Erythroblast (primary cell): ENCODE results near the gene PIAS1.
A peak's percentile ranks its signal among the peaks of the same experiment; 100 is the strongest.
"Not testable (repeated sequence)": the region's sequence is repeated elsewhere in the genome, so short reads cannot be mapped to it uniquely, and the experiment has no call there.

ENCODE experiments used
- DNase-seq, 2 experiments: peaks; one replicate each; lab custom pipeline; 2025; lab: John Stamatoyannopoulos, UW
- GATA1 ChIP-seq: IDR thresholded peaks from 2 replicates; pipeline ENCODE4 v1.6.1; 2011; ENCODE audit warnings: low read depth, mild to moderate bottlenecking, control low read depth, low read length, moderate library complexity
- POLR2A ChIP-seq: IDR thresholded peaks from 2 replicates; pipeline ENCODE4 v1.6.1; 2011; ENCODE audit warnings: mild to moderate bottlenecking, low read length

PIAS1 gene

DNA sequence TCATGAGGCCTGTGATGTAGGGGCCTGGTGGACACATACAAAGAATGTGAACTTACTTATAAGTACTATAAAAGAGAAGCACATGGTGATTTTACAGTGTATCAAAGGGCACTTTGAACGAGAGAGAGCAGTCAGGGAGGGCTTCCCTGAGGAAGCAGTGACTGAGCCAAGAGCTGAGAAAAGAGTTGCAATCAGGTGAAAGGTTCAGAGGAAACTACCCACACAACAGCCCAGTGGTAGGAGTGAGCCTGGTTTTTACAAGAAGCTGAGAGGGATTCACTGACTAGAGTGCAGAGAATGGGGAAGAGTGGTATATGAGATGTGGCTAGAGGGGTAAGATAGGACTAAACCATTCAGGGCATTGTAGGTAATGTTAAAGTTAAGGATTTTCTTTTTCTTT is 93.9 kb downstream of the PIAS1 start:
- no peak for DNase-seq
- no peak for TF ChIP-seq GATA1
- no peak for TF ChIP-seq POLR2A

DNA sequence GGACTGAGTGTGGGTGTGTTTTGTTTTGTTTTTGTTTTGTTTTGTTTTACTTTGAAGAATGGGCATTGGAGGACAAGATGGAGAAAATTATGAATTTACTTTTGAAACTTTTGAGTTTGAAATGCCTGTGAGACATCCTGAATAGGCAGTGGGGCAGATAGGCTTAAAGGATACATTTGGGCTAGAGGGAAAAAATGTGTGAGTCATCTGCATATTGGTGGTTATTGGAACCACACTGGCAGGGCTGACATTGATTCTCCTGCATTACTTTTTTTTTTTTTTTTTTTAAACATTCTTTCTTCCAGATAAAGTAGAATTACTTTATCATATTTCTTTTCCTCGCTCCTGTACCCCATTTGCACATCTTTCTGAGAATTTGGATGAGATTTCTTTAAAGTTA is 94.9 kb downstream of the PIAS1 start:
- TF ChIP-seq GATA1 (no peak), POLR2A (no peak)
- DNase-seq, result no peak

DNA sequence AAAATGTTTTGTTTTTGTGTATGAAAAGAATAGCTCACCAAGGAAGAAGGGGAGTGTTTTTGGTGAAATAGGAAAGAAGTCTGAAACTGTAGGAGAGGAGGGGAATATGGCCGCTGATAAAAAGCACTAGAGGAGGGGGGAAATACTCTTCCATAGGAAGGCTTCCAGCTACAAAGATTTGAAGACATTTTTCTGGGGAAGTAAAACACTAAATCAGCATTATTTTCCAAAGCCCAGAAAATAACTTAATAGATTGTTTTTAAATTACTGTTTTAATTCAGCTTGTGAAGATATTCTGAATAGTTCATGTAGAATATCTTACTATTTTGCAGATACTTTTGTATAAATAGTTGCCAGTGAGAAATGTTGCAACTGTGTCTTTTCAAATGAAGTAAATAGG is 96.1 kb downstream of the PIAS1 start:
- no peak for TF ChIP-seq POLR2A
- no peak for TF ChIP-seq GATA1
- DNase-seq, result no peak

DNA sequence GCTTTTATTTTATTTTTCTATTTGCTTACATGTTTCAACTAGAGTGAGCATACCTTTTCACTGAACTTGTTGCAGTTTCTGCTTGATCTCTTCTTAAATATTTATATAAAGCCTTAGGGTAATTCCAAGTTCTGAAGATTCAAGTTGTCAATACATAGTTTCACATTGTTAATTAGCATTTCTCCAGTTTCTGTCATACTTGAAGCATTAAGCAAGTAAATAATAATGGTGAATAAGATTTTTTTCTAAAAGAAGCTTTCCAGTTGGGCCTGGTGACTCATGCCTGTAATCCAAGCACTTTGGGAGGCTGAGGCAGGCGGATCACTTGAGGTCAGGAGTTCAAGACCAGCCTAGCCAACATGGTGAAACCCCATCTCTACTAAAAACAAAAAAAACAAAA is 97.2 kb downstream of the PIAS1 start:
- no peak for DNase-seq
- TF ChIP-seq POLR2A, result no peak
- no peak for TF ChIP-seq GATA1

DNA sequence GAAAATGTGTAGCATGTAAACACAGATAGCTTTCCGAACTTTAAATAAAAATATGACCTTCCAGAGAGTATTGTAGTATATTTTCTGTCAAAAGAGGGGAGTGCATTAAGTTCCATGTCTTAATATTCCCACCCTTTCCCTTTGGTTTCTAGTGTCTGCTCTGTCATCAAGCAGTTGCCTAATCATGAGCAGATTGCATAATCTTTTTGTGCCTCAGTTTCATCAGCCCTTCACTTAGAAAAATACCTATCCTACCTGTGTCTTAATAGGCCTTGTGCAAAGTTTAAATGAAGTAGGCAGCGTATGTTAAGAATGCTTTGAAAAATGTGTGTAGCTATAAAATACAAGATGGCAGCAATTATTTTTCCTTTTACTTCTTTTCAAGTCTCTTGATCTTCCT is 98.2 kb downstream of the PIAS1 start:
- no peak for TF ChIP-seq GATA1
- TF ChIP-seq POLR2A, result no peak
- peak in 1 of 2 experiments; percentile 27 for DNase-seq

DNA sequence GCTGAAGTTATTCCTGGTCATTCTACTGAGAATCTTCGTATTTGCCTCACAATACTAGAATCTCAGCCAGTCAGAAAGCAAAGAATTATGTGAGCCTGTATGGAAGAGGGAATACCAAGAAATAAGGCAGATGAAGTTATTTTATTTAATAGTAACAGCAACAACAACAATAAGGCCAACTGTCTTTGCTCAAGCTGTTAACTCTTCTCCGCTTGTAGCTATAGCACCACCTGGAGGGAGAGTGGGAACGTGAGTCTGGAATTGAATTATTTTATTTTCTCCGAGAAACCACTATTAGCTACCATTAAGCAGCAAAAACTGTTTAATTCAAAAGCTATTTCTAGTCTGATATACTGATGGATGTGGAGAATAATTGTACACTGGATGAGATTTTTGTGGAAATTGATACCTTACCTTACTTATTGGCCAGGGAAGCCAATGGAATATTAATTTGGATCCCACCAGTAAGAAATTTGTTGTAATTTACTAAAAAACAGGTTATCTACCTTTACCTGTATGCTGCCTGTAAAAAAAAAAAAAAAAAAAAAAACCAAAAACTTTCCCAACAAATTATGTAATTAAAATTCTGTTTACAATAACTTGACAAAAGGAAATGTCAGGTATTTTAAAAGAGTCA is 100.9 kb downstream of the PIAS1 start:
- peak; percentile 51 to 70 for DNase-seq
- no peak for TF ChIP-seq POLR2A

DNA sequence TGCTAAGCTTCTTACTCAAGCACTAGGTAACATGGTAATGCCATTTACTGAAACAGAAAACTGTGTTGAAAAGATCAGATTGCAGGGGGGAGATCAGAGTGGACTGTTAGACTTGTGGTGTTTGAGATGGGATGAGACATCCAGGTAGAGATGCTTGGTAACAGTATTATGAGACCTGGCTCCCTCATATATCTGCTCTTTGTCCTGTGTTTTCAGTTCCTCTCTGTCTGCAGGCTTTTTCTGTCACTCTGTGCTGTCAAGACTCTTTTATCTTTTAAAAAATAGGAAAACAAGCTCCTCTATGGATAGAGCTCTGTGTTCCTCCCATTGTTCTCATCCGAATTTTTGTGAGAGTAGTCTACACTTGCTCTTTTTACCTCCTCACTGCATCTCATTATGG is 103.0 kb downstream of the PIAS1 start:
- no peak for TF ChIP-seq POLR2A
- no peak for TF ChIP-seq GATA1

DNA sequence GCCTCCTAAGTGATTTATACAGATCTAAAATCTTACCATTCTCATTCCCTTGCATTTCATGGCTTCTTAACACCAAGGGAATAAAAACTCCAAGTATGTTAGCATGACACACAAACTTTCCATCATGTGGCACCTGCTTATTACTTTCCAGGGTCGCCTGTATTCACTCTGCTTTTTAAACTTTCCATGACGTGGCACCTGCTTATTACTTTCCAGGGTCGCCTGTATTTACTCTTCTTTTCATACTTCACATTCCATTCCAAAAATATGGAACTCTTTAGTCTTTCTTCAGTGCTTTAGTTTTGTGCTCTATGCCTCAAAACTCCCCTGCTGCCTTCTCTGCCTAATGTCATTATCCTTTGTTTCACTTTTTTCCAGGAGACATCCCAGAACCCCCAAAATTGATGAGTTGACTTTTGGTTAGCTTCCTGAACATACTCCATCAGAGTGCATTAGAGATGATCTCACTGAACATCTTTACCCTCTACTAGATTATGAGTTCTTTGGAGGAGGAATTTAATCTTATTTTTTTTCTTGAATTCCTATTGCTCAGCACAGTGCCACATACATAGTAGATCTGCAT is 104.0 kb downstream of the PIAS1 start:
- DNase-seq, result no peak
- TF ChIP-seq GATA1, result no peak
- no peak for TF ChIP-seq POLR2A

More for the DNA sequence above, 103.0 kb downstream of the PIAS1 start:
- no peak for DNase-seq

DNA sequence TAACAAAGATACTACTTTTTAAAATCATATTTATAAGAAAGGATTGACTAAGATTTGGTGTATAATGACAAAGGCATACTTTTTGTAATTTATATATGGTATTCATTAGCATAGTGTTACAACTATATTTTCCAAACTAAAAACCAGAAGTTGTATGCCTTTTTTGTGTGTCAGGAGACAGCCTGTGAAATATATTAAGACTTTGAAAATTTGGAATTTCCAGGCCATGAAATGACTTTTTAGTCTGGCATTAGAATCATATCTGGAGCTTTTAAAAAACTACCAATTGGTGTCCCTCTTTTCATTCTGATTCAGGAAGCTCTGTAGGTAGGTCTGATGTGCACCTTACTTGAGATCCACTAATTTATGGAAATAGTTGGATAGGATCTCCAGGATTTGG is 109.1 kb downstream of the PIAS1 start:
- no peak for DNase-seq
- TF ChIP-seq GATA1, result no peak
- TF ChIP-seq POLR2A, result no peak

DNA sequence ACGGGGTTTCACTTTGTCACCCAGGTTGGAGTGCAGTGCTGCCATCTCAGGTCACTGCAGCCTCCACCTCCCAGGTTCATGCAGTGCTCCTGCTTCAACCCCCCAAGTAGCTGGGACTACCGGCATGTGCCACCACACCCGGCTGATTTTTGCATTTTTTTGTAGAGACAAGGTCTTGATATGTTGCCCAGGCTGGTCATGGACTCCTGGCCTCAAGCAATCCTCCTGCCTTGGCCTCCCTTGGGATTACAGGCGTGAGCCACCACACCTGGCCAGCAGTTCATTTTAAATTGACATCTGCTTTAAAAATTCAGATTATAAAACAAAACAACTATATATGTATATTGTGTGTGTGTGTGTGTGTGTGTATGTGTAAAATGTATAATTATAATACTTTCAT is 112.7 kb downstream of the PIAS1 start:
- no peak for DNase-seq
- TF ChIP-seq POLR2A (no peak), GATA1 (no peak)

DNA sequence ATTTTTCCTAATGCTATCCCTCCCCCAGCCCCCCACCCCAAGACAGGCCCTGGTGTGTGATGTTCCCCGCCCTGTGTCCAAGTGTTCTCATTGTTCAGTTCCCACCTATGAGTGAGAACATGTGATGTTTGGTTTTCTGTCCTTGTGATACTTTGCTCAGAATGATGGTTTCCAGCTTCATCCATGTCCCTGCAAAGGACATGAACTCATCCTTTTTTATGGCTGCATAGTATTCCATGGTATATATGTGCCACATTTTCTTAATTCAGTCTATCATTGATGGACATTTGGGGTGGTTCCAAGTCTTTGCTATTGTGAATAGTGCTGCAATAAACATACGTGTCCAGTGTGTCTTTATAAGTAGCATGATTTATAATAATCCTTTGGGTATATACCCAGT is 117.9 kb downstream of the PIAS1 start:
- not testable (repeated sequence) for DNase-seq

DNA sequence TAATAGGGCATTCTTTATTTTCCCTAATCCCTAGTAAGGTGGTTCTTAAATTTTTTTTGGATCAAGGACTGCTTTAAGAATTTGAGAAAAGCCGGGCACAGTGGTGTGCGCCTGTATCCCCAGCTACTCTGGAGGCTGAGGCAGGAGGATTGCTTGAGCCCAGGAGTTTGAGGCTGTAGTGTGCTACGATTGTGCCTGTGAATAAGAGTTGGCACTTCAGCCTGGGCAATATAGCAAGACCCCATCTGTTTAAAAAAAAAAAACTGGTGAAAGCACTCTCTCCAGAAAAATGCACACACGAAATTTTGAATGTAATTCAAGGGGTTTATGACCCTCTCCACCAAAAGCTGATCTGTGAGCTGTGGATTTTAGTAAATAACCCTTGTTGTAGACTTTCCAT is 119.0 kb downstream of the PIAS1 start:
- DNase-seq, result no peak
- TF ChIP-seq POLR2A, result no peak
- no peak for TF ChIP-seq GATA1

DNA sequence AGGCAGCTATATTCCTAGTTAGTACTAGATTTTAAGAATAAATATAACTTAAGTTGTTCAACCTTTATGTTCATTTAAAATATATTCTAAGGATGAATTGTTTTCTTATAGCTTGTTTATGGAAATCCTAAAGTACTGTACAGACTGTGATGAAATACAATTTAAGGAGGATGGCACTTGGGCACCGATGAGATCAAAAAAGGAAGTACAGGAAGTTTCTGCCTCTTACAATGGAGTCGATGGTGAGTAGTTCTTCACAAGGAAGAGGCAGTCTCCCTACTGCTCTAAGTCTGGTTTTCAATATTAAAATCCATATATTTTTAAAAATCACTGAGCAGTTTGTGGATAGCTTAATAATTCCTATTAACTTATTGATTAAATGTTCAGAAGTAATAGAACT is 121.4 kb downstream of the PIAS1 start:
- TF ChIP-seq GATA1, result no peak
- no peak for DNase-seq

DNA sequence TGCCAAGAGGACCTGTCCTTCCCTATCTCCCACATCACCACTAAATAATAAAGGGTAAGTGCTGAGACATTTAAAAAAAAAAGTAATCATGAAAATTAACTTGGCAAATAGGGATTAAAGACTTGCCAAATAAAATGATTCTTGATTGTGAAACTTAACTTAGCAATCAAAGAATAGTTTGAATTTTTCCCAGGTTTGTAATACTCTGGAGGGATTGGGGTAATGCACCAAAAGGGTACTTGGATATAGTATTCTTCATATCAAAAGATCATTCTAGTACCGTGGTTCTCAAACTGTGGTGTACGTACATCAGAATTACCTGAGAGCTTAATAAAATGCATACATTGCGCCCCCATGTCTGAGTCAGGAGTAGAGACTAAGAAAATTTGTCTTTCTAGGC is 122.5 kb downstream of the PIAS1 start:
- no peak for DNase-seq
- no peak for TF ChIP-seq POLR2A
- no peak for TF ChIP-seq GATA1

DNA sequence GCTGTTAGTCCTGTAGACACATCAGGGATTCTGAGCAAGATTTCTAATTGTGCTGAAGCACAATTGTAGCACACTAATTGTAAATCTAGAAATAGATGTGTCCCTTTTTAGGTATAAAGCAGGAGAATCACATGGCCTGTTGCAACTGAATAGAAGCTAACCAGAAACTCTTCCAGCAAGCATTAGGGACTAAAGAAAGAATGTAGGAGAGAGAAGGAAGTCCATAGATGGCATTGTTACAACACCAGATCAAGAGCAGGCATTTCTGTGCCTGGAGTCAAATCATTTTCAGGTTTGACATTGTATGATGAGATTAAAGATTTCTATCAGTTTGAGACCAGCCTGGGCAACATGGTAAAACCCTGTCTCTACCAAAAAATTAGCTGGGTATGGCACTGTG is 123.6 kb downstream of the PIAS1 start:
- no peak for DNase-seq
- no peak for TF ChIP-seq POLR2A
- TF ChIP-seq GATA1, result no peak
